Measurements from ENCODE around the gene BTD. TPM values are rescaled to one million over a fixed set of nuclear protein-coding genes. Genes with fewer than 3 reads are reported as not detected.
A peak's percentile ranks its signal among the peaks of the same experiment; 100 is the strongest.

BTD gene
- polyA plus RNA-seq, 2 of the 4 experiments (the other 2 are of a cell fraction), result 17.6 to 17.8 TPM

- H3K4me2 ChIP-seq, result no peak overlapping the region
- 90% methylated on average over 5 of the region's 5 CpGs for WGBS (ENCODE audit: missing lambda C conversion rate)
Observed at GRCh38 chr3:15665510-15666150, 64.1 kb downstream of the BTD start.

GRCh38 chr3:15666277-15666676 lies 64.7 kb downstream of the BTD start:
- H3K9me3 ChIP-seq, result no peaks in the 10 kb centered on the region
- TF ChIP-seq RNF2 (IDR thresholded peaks at IDR 0.05; ENCODE audit: borderline replicate concordance, low read depth), result no peak
- TF ChIP-seq RFX5 (IDR thresholded peaks at IDR 0.05), result no peak
- peak; percentile 83 for TF ChIP-seq MAFK (IDR thresholded peaks at IDR 0.05; ENCODE audit: partially characterized antibody)
- CTCF ChIA-PET, result no interaction called here
- WGBS (ENCODE audit: missing lambda C conversion rate), result 88% methylated on average over 5 of the region's 5 CpGs
- no peak for ATAC-seq
- no peaks in the 10 kb centered on the region for H3K4me1 ChIP-seq
- DNase-seq (ENCODE audit: low read depth in 1 of 2, low spot score in 1 of 2), result no peak
- no peak for FAIRE-seq
- H3K27ac ChIP-seq, result no peak overlapping the region
- no peak overlapping the region for H3K4me2 ChIP-seq
- POLR2A ChIA-PET, result no interaction called here
- no peak overlapping the region for H3K4me3 ChIP-seq

More at GRCh38 chr3:15665510-15666150, 64.1 kb downstream of the BTD start:
- POLR2A ChIA-PET, result no interaction called here
- no peak overlapping the region for H3K4me3 ChIP-seq
- no peak overlapping the region for H3K27ac ChIP-seq
- H3K4me1 ChIP-seq, result no peaks in the 10 kb centered on the region
- FAIRE-seq, result no peak
- CTCF ChIA-PET, result interaction anchor here (1.4 kb wide), 1 partner anchor 17 kb away, joined by 5 read pairs; no protein-coding TSS in a partner anchor
- DNase-seq (ENCODE audit: low read depth in 1 of 2, low spot score in 1 of 2), result no peak
- no peak for TF ChIP-seq HOXB5 (CRISPR knock-in tag; IDR thresholded peaks at IDR 0.05)
- no peak for TF ChIP-seq RAD21 (conservative IDR thresholded peaks at IDR 0.05 in 1 of 2, IDR thresholded peaks at IDR 0.05 in 1 of 2)
- TF ChIP-seq PBX3 (IDR thresholded peaks at IDR 0.05), result no peak
- no peak for TF ChIP-seq TP53 (CRISPR knock-in tag; IDR thresholded peaks at IDR 0.05)
- H3K9me3 ChIP-seq, result no peaks in the 10 kb centered on the region
- no peak for ATAC-seq

- POLR2A ChIA-PET, result no interaction called here
- H3K4me2 ChIP-seq, result no peak overlapping the region
- ATAC-seq (no peak), FAIRE-seq (no peak), DNase-seq (ENCODE audit: low read depth in 1 of 2, low spot score in 1 of 2) (no peak)
- no peak overlapping the region for H3K4me3 ChIP-seq
- no peaks in the 10 kb centered on the region for H3K9me3 ChIP-seq
- TF ChIP-seq CBX2 (IDR thresholded peaks at IDR 0.05; ENCODE audit: borderline replicate concordance, low read depth) (no peak), ZC3H11A (IDR thresholded peaks at IDR 0.05) (no peak), HDAC2 (IDR thresholded peaks at IDR 0.05) (no peak), FOSB (CRISPR knock-in tag; IDR thresholded peaks at IDR 0.05) (no peak)
- H3K4me1 ChIP-seq, result no peaks in the 10 kb centered on the region
- 87% methylated on average over 3 of the region's 3 CpGs for WGBS (ENCODE audit: missing lambda C conversion rate)
- CTCF ChIA-PET, result interaction anchor here (0.6 to 1.7 kb wide), 3 partner anchors 37 to 45 kb away, joined by 3 to 7 read pairs (median 3); no protein-coding TSS in a partner anchor
- H3K27ac ChIP-seq, result no peak overlapping the region
Observed at GRCh38 chr3:15667484-15667883, 65.9 kb downstream of the BTD start.

GRCh38 chr3:15673536-15673935 lies 72.0 kb downstream of the BTD start:
- no peak for FAIRE-seq
- no peaks in the 10 kb centered on the region for H3K4me1 ChIP-seq
- no peaks in the 10 kb centered on the region for H3K9me3 ChIP-seq
- POLR2A ChIA-PET, result no interaction called here
- no peak overlapping the region for H3K4me2 ChIP-seq
- no peak overlapping the region for H3K27ac ChIP-seq
- WGBS (ENCODE audit: missing lambda C conversion rate), result 98% methylated on average over 1 of the region's 1 CpG
- no peak for DNase-seq (ENCODE audit: low read depth in 1 of 2, low spot score in 1 of 2)
- no peak overlapping the region for H3K4me3 ChIP-seq
- CTCF ChIA-PET, result interaction anchor here (1.0 to 1.5 kb wide), 2 partner anchors 44 to 63 kb away, joined by 3 read pairs; no protein-coding TSS in a partner anchor
- ATAC-seq, result no peak
- no peak for TF ChIP-seq USF2 (IDR thresholded peaks at IDR 0.05)
- no peak for TF ChIP-seq ZFP36 (IDR thresholded peaks at IDR 0.05; ENCODE audit: borderline replicate concordance, partially characterized antibody)
- no peak for TF ChIP-seq ZNF302 (CRISPR knock-in tag; IDR thresholded peaks at IDR 0.05)
- TF ChIP-seq HOXA7 (CRISPR knock-in tag; IDR thresholded peaks at IDR 0.05), result no peak
- TF ChIP-seq SREBF2 (IDR thresholded peaks at IDR 0.05), result no peak
- no peak for TF ChIP-seq HDAC2 (IDR thresholded peaks at IDR 0.05)
- no peak for TF ChIP-seq EHF (CRISPR knock-in tag; IDR thresholded peaks at IDR 0.05)
